ENCODE results near the gene FBXO28. TPM values are rescaled to one million over a fixed set of nuclear protein-coding genes. Genes with fewer than 3 reads are reported as not detected.

The FBXO28 gene
- total RNA-seq, 4 donors from 2014 or later: 25.2 to 34.3 (median 31.5) TPM

DNA sequence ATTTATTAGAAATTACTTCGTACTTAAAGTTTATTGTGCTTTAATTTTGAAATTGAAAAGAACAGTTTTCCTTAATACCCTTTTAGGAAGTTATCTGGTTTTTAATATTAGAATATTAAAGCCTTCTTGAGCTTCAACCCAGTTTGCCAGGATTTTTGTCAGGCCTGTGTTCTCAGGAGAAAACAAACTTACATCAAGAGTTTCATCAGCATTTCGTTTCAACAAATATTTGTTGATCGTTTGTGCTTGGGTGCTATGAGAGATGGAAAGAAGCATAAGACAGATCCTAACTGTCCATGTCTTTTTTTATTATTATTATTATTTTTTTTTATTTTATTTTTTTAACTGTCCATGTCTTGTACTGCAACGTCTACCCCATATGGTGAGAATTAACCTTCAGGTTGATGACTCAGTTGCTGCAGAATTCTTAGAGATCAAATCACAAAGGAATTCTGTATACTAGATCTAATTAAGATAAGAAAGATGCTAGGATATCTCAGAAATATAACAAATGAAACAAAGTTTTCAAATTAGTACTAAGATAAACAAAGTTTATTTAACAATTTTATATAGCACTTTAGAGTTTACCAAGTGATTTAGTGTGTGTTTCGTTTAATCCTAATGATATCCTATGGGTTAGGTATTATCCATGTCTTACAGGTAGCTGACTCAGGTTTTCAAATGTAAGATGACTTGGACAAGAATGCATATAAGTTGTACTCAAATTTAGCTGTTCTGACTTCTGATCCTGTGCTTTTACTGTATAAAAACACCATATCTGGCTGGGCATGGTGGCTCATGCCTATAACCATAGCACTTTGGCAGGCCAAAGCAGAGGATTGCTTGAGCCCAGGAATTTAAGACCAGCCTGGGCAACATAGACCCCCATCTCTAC lies 14.3 kb downstream of the FBXO28 start:
- H3K36me3 ChIP-seq: peaks cover 0 to 49% (median 17%) of the 10 kb centered on the region in 3 donors
- H3K4me3 ChIP-seq: no peak overlapping the region
- TF ChIP-seq, protein P1, sequence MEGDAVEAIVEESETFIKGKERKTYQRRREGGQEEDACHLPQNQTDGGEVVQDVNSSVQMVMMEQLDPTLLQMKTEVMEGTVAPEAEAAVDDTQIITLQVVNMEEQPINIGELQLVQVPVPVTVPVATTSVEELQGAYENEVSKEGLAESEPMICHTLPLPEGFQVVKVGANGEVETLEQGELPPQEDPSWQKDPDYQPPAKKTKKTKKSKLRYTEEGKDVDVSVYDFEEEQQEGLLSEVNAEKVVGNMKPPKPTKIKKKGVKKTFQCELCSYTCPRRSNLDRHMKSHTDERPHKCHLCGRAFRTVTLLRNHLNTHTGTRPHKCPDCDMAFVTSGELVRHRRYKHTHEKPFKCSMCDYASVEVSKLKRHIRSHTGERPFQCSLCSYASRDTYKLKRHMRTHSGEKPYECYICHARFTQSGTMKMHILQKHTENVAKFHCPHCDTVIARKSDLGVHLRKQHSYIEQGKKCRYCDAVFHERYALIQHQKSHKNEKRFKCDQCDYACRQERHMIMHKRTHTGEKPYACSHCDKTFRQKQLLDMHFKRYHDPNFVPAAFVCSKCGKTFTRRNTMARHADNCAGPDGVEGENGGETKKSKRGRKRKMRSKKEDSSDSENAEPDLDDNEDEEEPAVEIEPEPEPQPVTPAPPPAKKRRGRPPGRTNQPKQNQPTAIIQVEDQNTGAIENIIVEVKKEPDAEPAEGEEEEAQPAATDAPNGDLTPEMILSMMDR (IDR thresholded peaks at IDR 0.05): no peak
- no peak for TF ChIP-seq POLR2A (IDR thresholded peaks at IDR 0.05)
- no peak for DNase-seq
- no peak overlapping the region for H3K27ac ChIP-seq
- intact Hi-C loops (cut with DNase I): no loop called here
- H3K4me1 ChIP-seq: no peaks in the 10 kb centered on the region
- WGBS, 2 donors: 77 to 80% methylated on average over 5 of the region's 5 CpGs
- no peaks in the 10 kb centered on the region for H3K27me3 ChIP-seq
- peaks cover 0 to 3% (median 0%) of the 10 kb centered on the region in 3 donors for H3K9me3 ChIP-seq

- Histone ChIP-seq H3K27ac (no peak overlapping the region), H3K27me3 (no peaks in the 10 kb centered on the region), H3K9me3 (peaks cover 0 to 3% (median 0%) of the 10 kb centered on the region in 3 donors), H3K4me3 (no peak overlapping the region), H3K4me1 (no peaks in the 10 kb centered on the region), H3K36me3 (peaks cover 0 to 67% (median 26%) of the 10 kb centered on the region in 3 donors)
- no peak for DNase-seq
- no peak for TF ChIP-seq POLR2A (IDR thresholded peaks at IDR 0.05)
- TF ChIP-seq, protein P1 (IDR thresholded peaks at IDR 0.05): no peak
- intact Hi-C loops (cut with DNase I): no loop called here
These were observed 17.3 kb downstream of the FBXO28 start for GRCh38 chr1:224131253-224131652.

DNA sequence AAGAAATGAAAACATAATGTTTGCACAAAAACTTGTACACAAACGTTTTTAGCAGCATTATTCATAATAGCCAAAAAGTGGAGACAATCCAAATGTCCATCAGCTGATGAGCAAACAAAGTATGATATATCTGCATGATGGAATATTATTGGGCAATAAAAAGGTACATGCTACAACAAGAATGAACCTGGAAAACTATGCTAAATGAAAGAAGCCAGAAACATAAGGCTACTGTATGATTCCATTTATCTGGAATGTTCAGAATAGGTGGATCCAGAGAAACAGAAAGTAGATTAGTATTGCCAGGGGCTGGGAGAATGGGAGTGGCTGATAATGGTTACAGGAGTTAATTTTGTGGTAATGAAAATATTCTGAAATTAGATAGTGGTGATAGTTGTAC lies 19.0 kb downstream of the FBXO28 start:
- DNase-seq: no peak
- intact Hi-C loops (cut with DNase I): no loop called here
- H3K4me1 ChIP-seq: no peaks in the 10 kb centered on the region
- H3K36me3 ChIP-seq: peaks cover 3 to 82% (median 26%) of the 10 kb centered on the region in 3 donors
- no peak overlapping the region for H3K27ac ChIP-seq
- peaks cover 0 to 3% (median 0%) of the 10 kb centered on the region in 3 donors for H3K9me3 ChIP-seq
- no peaks in the 10 kb centered on the region for H3K27me3 ChIP-seq
- TF ChIP-seq, protein P1 (IDR thresholded peaks at IDR 0.05): no peak
- TF ChIP-seq POLR2A (IDR thresholded peaks at IDR 0.05): no peak
- WGBS, 2 donors: 21 to 33% methylated on average over 1 of the region's 1 CpG
- H3K4me3 ChIP-seq: no peak overlapping the region

- no peak for TF ChIP-seq POLR2A (IDR thresholded peaks at IDR 0.05)
- TF ChIP-seq, protein P1 (IDR thresholded peaks at IDR 0.05): no peak
- intact Hi-C loops (cut with DNase I): no loop called here
- Histone ChIP-seq H3K4me3 (no peak overlapping the region), H3K9me3 (peaks cover 0 to 3% (median 0%) of the 10 kb centered on the region in 3 donors), H3K27ac (no peak overlapping the region), H3K27me3 (no peaks in the 10 kb centered on the region), H3K36me3 (peaks cover 5 to 91% (median 26%) of the 10 kb centered on the region in 3 donors), H3K4me1 (no peaks in the 10 kb centered on the region)
- DNase-seq: no peak
- WGBS, 2 donors: 62 to 80% methylated on average over 5 of the region's 5 CpGs
These were observed 19.9 kb downstream of the FBXO28 start for GRCh38 chr1:224133741-224134299.

- no peaks in the 10 kb centered on the region for H3K4me1 ChIP-seq
- no peak for TF ChIP-seq POLR2A (IDR thresholded peaks at IDR 0.05)
- TF ChIP-seq, protein P1 (IDR thresholded peaks at IDR 0.05): no peak
- H3K4me3 ChIP-seq: no peak overlapping the region
- DNase-seq: no peak
- H3K27ac ChIP-seq: no peak overlapping the region
- intact Hi-C loops (cut with DNase I): no loop called here
- H3K27me3 ChIP-seq: no peaks in the 10 kb centered on the region
- H3K36me3 ChIP-seq: peaks cover 14 to 98% (median 15%) of the 10 kb centered on the region in 3 donors
- no peaks in the 10 kb centered on the region for H3K9me3 ChIP-seq
These were observed 23.6 kb downstream of the FBXO28 start for GRCh38 chr1:224137518-224137917.

Data from esophagus squamous epithelium (tissue), 5 donors.